HCT116 (cell line): Measurements from ENCODE around the gene MBD6. TPM values are rescaled to one million over a fixed set of nuclear protein-coding genes. Genes with fewer than 3 reads are reported as not detected.

Experiments used
- ATAC-seq: fragments of 200-7000 bp; cut with Tn5 transposase; 2 replicates; pipeline ENCODE4 v1.9.1; 2020; ENCODE audit warnings: mild to moderate bottlenecking, moderate library complexity
- BruUV-seq: library from RNA; stranded (reverse); fragments of 400-500 nt; replicated peaks from 2 replicates; lab custom pipeline; 2021; lab: Mats Ljungman, UMichigan
- CTCF ChIA-PET: fragments of 300-600 bp; sonication (Branson Sonifier 250); formaldehyde crosslinking; loops from one replicate; lab custom pipeline; 2021; ENCODE audit warnings: antibody characterized with exemption; lab: Charles Lee
- POLR2A ChIA-PET: fragments of 300-600, 350-600 bp; sonication (Branson Sonifier 250); formaldehyde crosslinking; loops from one replicate; lab custom pipeline; 2021; ENCODE audit warnings: antibody characterized with exemption; lab: Charles Lee
- RAD21 ChIA-PET, 2 experiments: fragments of 300-600 bp; sonication (Branson Sonifier 250); formaldehyde crosslinking; loops; one replicate each; lab custom pipeline; 2023; ENCODE audit warnings: low total read pairs in 2 of 2; ENCODE audit not compliant: uncharacterized antibody in 2 of 2, unreplicated experiment in 2 of 2, low non-redundant PET in 1 of 2; lab: Charles Lee
- DNase-seq: peaks from one replicate; pipeline ENCODE4 v3.0.0-alpha.2; 2010; ENCODE audit warnings: low read depth, low spot score
- H2AFZ ChIP-seq: fragments of 200-600 bp; shearing (Covaris generic), sonication (generic); 2 replicates; pipeline ENCODE4 v1.6.1; 2017; ENCODE audit warnings: low read depth, mixed run types, mixed read lengths, antibody characterized with exemption, low read length; ENCODE audit not compliant: poor library complexity, severe bottlenecking
- H3K27ac ChIP-seq: 2 replicates; pipeline ENCODE4 v1.5.1; 2012; ENCODE audit warnings: low read depth, low read length
- H3K27me3 ChIP-seq: fragments of 200-600 bp; sonication (generic); 2 replicates; pipeline ENCODE4 v1.6.1; 2016; ENCODE audit warnings: mixed run types, low read length, mixed read lengths; ENCODE audit not compliant: insufficient read depth
- H3K36me3 ChIP-seq, 2 experiments: fragments of 200-500 bp in 1 of 2; fragments of 200-600 bp in 1 of 2; sonication (Bioruptor generic) in 1 of 2; sonication (generic) in 1 of 2; 2 replicates each; pipeline versions ENCODE4 v1.5.1 to v1.6.1; 2014 to 2016; ENCODE audit warnings: low read length in 2 of 2, inconsistent platforms in 1 of 2, mixed read lengths in 1 of 2, mixed run types in 1 of 2; ENCODE audit not compliant: insufficient read depth in 2 of 2, control insufficient read depth in 1 of 2
- H3K4me1 ChIP-seq, 2 experiments: fragments of 200-600 bp in 1 of 2; sonication (generic) in 1 of 2; 2 replicates each; pipeline versions ENCODE4 v1.5.1 to v1.6.1; 2012 to 2017; ENCODE audit warnings: low read length in 2 of 2, inconsistent platforms in 1 of 2, mild to moderate bottlenecking in 1 of 2, mixed read lengths in 1 of 2, mixed run types in 1 of 2, moderate library complexity in 1 of 2; ENCODE audit not compliant: insufficient read depth in 2 of 2, control insufficient read depth in 1 of 2
- H3K4me2 ChIP-seq: fragments of 200-600 bp; sonication (generic); 2 replicates; pipeline ENCODE4 v1.6.1; 2017; ENCODE audit warnings: mixed run types, low read length, mixed read lengths
- H3K4me3 ChIP-seq, 2 experiments: fragments of 200-600 bp in 1 of 2; sonication (generic) in 1 of 2; replicated peaks in 1 of 2; 2 replicates each; pipeline ENCODE4 v1.5.1; 2011 to 2016; ENCODE audit warnings: low read length in 2 of 2, control low read depth in 1 of 2, low read depth in 1 of 2, mild to moderate bottlenecking in 1 of 2, mixed read lengths in 1 of 2, mixed run types in 1 of 2
- H3K79me2 ChIP-seq: fragments of 200-600 bp; sonication (generic); 2 replicates; pipeline ENCODE4 v1.6.1; 2017; ENCODE audit warnings: mild to moderate bottlenecking, mixed run types, low read length, moderate library complexity, mixed read lengths; ENCODE audit not compliant: insufficient read depth
- H3K9ac ChIP-seq: fragments of 200-600 bp; sonication (generic); 2 replicates; pipeline ENCODE4 v1.6.1; 2016; ENCODE audit warnings: low read length, mixed read lengths
- H3K9me2 ChIP-seq: fragments of 200-600 bp; sonication (generic), shearing (Covaris generic); 2 replicates; pipeline ENCODE4 v1.6.1; 2017; ENCODE audit warnings: mixed run types, mild to moderate bottlenecking, moderate library complexity; ENCODE audit not compliant: insufficient read depth
- H3K9me3 ChIP-seq, 2 experiments: fragments of 200-500 bp in 1 of 2; fragments of 200-600 bp in 1 of 2; sonication (Bioruptor generic) in 1 of 2; sonication (generic) in 1 of 2; 2 replicates each; pipeline ENCODE4 v1.6.1; 2014 to 2017; ENCODE audit warnings: low read length in 2 of 2, mixed read lengths in 2 of 2, inconsistent platforms in 1 of 2, low read depth in 1 of 2, mild to moderate bottlenecking in 1 of 2, mixed run types in 1 of 2, moderate library complexity in 1 of 2; ENCODE audit not compliant: control insufficient read depth in 1 of 2, insufficient read depth in 1 of 2
- H4K20me1 ChIP-seq: fragments of 200-600 bp; sonication (generic), shearing (Covaris generic); 2 replicates; pipeline ENCODE4 v1.6.1; 2017; ENCODE audit warnings: mixed run types, mild to moderate bottlenecking, moderate library complexity; ENCODE audit not compliant: insufficient read depth
- POLR2A ChIP-seq: IDR thresholded peaks from 2 replicates; pipeline ENCODE4 v1.7.0; 2011; ENCODE audit warnings: borderline replicate concordance; ENCODE audit not compliant: insufficient read depth, insufficient read length; ENCODE audit errors: extremely low read depth
- POLR2AphosphoS5 ChIP-seq: IDR thresholded peaks from 2 replicates; pipeline ENCODE4 v1.6.1; 2011; ENCODE audit warnings: mild to moderate bottlenecking, low read depth, low read length, moderate library complexity
- SRF ChIP-seq: IDR thresholded peaks from 2 replicates; pipeline ENCODE4 v1.6.1; 2012; ENCODE audit warnings: low read depth
- TCF7L2 ChIP-seq: IDR thresholded peaks from 2 replicates; pipeline ENCODE4 v1.7.0; 2011; ENCODE audit warnings: borderline replicate concordance, inconsistent platforms; ENCODE audit not compliant: insufficient read depth, insufficient read length; ENCODE audit errors: extremely low read depth
- ZNF274 ChIP-seq: fragments of 200-500 bp; sonication (Bioruptor generic); IDR thresholded peaks from 2 replicates; pipeline ENCODE4 v1.6.1; 2014; ENCODE audit warnings: mild to moderate bottlenecking, low read depth, low read length, inconsistent platforms
- intact Hi-C: fragments of 100-400 bp; cut with micrococcal nuclease; formaldehyde crosslinking; loops from 2 replicates; pipeline ENCODE4 v1.10.0; 2022
- total RNA-seq: library from RNA; stranded (reverse); gene quantifications from one replicate; pipeline ENCODE4 v1.2.1, GENCODE V29; 2021; ENCODE audit not compliant: unreplicated experiment
- TF ChIP-seq, protein P1 (sequence below): IDR thresholded peaks from 2 replicates; pipeline ENCODE4 v1.6.1; 2012
- TF ChIP-seq, protein P2 (sequence below): IDR thresholded peaks from 2 replicates; pipeline ENCODE4 v1.6.1; 2011; ENCODE audit warnings: mild to moderate bottlenecking, low read length, moderate library complexity; ENCODE audit not compliant: insufficient replicate concordance; ENCODE audit errors: extremely low read depth
- TF ChIP-seq, protein P3 (sequence below): IDR thresholded peaks from 2 replicates; pipeline ENCODE4 v1.6.1; 2012

MBD6 gene
- total RNA-seq, 1 experiment from 2014 or later, result 70.1 TPM

DNA sequence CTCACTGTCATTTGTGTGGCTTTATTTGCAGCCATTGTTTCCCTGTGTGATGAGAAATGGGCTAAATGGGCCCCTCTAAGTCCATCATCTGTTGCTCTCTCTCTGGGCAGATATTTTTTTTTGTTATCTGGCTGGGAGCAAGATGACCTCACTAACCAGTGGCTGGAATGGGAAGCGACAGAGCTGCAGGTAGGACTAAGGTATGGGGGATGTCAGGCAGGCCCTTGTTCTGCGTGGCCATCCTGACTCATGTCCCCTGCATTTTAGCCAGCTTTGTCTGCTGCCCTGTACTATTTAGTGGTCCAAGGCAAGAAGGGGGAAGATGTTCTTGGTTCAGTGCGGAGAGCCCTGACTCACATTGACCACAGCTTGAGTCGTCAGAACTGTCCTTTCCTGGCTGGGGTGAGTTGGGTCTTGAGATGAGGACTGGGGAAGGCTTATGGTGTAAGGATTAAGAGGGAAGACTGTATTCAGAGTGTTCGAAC, 33.4 kb upstream of the MBD6 start:
- Histone ChIP-seq H3K4me1 (peaks cover 4 to 14% of the 10 kb centered on the region in 2 experiments; a peak in 3 of 4 replicates), H3K4me2 (peak overlapping the region; percentile 86), H3K4me3 (peak overlapping the region; percentile 97 to 100), H3K36me3 (peaks cover 21 to 35% of the 10 kb centered on the region in 2 experiments), H4K20me1 (no peaks in the 10 kb centered on the region), H3K9me2 (no peaks in the 10 kb centered on the region), H3K9me3 (no peaks in the 10 kb centered on the region)
- BruUV-seq, result TSS peak; percentile 46
- TF ChIP-seq POLR2AphosphoS5 (no peak), SRF (no peak), POLR2A (no peak), TCF7L2 (no peak), ZNF274 (no peak)
- TF ChIP-seq, protein P1, sequence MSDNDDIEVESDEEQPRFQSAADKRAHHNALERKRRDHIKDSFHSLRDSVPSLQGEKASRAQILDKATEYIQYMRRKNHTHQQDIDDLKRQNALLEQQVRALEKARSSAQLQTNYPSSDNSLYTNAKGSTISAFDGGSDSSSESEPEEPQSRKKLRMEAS, result no peak
- TF ChIP-seq, protein P2, sequence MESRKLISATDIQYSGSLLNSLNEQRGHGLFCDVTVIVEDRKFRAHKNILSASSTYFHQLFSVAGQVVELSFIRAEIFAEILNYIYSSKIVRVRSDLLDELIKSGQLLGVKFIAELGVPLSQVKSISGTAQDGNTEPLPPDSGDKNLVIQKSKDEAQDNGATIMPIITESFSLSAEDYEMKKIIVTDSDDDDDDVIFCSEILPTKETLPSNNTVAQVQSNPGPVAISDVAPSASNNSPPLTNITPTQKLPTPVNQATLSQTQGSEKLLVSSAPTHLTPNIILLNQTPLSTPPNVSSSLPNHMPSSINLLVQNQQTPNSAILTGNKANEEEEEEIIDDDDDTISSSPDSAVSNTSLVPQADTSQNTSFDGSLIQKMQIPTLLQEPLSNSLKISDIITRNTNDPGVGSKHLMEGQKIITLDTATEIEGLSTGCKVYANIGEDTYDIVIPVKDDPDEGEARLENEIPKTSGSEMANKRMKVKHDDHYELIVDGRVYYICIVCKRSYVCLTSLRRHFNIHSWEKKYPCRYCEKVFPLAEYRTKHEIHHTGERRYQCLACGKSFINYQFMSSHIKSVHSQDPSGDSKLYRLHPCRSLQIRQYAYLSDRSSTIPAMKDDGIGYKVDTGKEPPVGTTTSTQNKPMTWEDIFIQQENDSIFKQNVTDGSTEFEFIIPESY, result no peak
- TF ChIP-seq, protein P3, sequence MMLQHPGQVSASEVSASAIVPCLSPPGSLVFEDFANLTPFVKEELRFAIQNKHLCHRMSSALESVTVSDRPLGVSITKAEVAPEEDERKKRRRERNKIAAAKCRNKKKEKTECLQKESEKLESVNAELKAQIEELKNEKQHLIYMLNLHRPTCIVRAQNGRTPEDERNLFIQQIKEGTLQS, result no peak
- TF ChIP-seq, all 23 proteins: peak for 0
- ChIA-PET POLR2A (interaction anchor here (1.3 kb wide), 1 partner anchor 31 kb away, joined by 3 read pairs; the partner anchor contains the start of gene DDIT3), CTCF (no interaction called here), RAD21 (no interaction called here)
- Histone ChIP-seq H3K9ac (peak overlapping the region; percentile 76), H3K27me3 (no peaks in the 10 kb centered on the region), H3K79me2 (peaks cover 41% of the 10 kb centered on the region), H3K27ac (no peak overlapping the region), H2AFZ (no peak overlapping the region)
- DNase-seq (no peak), ATAC-seq (no peak)
- intact Hi-C loops, result no loop called here
